SK-N-SH (cell line): ENCODE data around the gene KPRP.

Source experiments
- CHD2 ChIP-seq: fragments of 150-350 bp; IDR thresholded peaks from 2 replicates; pipeline ENCODE4 v1.6.1; 2018; ENCODE audit warnings: low read length; ENCODE audit not compliant: partially characterized antibody
- CTCF ChIP-seq: fragments of 200-600 bp; sonication (generic); IDR thresholded peaks from 2 replicates; pipeline ENCODE4 v1.6.1; 2017; ENCODE audit warnings: antibody characterized with exemption, mild to moderate bottlenecking, moderate library complexity
- GABPA ChIP-seq: IDR thresholded peaks from 2 replicates; pipeline ENCODE4 v1.4.0; 2012; ENCODE audit warnings: low read depth, mild to moderate bottlenecking
- POLR2AphosphoS5 ChIP-seq: IDR thresholded peaks from 2 replicates; pipeline ENCODE4 v1.6.1; 2012; ENCODE audit warnings: low read depth, low read length
- RAD21 ChIP-seq: IDR thresholded peaks from 2 replicates; pipeline ENCODE4 v1.6.1; 2012; ENCODE audit warnings: mild to moderate bottlenecking, low read length
- RXRA ChIP-seq: IDR thresholded peaks from 2 replicates; pipeline ENCODE4 v1.4.0; 2012; ENCODE audit warnings: low read depth, mild to moderate bottlenecking, borderline replicate concordance
- SMC3 ChIP-seq: IDR thresholded peaks from 2 replicates; pipeline ENCODE4 v1.6.1; 2012; ENCODE audit warnings: low read depth, low read length, improper control_type of control experiment
- USF1 ChIP-seq: IDR thresholded peaks from 2 replicates; pipeline ENCODE4 v1.4.0; 2012; ENCODE audit warnings: low read depth, borderline replicate concordance
- YY1 ChIP-seq: IDR thresholded peaks from 2 replicates; pipeline ENCODE4 v1.4.0; 2012; ENCODE audit warnings: low read depth, mild to moderate bottlenecking

GRCh38 chr1:152739841-152740240, 18.0 kb upstream of the KPRP start:
- TF ChIP-seq CTCF (no peak), RAD21 (no peak), SMC3 (no peak), POLR2AphosphoS5 (no peak), RXRA (no peak), GABPA (no peak), USF1 (no peak), YY1 (no peak), CHD2 (no peak)
